SJSA1 (cell line): ENCODE measurements around the gene CPED1. TPM values are rescaled to one million over a fixed set of nuclear protein-coding genes. Genes with fewer than 3 reads are reported as not detected.
"Not testable (repeated sequence)": the region's sequence is repeated elsewhere in the genome, so short reads cannot be mapped to it uniquely, and the experiment has no call there.

Experiments used
- DNase-seq, 2 experiments: peaks; one replicate each; pipeline ENCODE4 v3.0.0-alpha.2; 2015 to 2020; ENCODE audit warnings: low spot score in 2 of 2, low read depth in 1 of 2
- H3K27ac ChIP-seq: fragments of 250-450 bp; sonication (Bioruptor Pico); 2 replicates; pipeline ENCODE4 v1.5.1; 2020; ENCODE audit warnings: mild to moderate bottlenecking, moderate library complexity
- H3K27me3 ChIP-seq: fragments of 250-450 bp; sonication (Bioruptor Pico); replicated peaks from 2 replicates; pipeline ENCODE4 v1.5.1; 2020; ENCODE audit warnings: mild to moderate bottlenecking, moderate library complexity
- H3K36me3 ChIP-seq: fragments of 250-450 bp; sonication (Bioruptor Pico); 2 replicates; pipeline ENCODE4 v1.5.1; 2020; ENCODE audit warnings: mild to moderate bottlenecking
- H3K4me1 ChIP-seq: fragments of 250-450 bp; sonication (Bioruptor Pico); replicated peaks from 2 replicates; pipeline ENCODE4 v1.6.1; 2021; ENCODE audit warnings: mild to moderate bottlenecking
- H3K4me3 ChIP-seq: fragments of 250-450 bp; sonication (Bioruptor Pico); 2 replicates; pipeline ENCODE4 v1.5.1; 2020; ENCODE audit warnings: mild to moderate bottlenecking
- H3K9me3 ChIP-seq: fragments of 250-450 bp; sonication (Bioruptor Pico); replicated peaks from 2 replicates; pipeline ENCODE4 v1.5.1; 2020; ENCODE audit warnings: mild to moderate bottlenecking
- total RNA-seq: library from RNA; depleted of rRNA; stranded (reverse); fragments of >200 nt; shearing (Covaris generic); gene quantifications from 2 replicates; pipeline ENCODE4 v1.2.3, GENCODE V29; 2014

CPED1 gene
- total RNA-seq, 1 experiment from 2014 or later: 64.8 TPM

- Histone ChIP-seq H3K27me3 (no peaks in the 10 kb centered on the region), H3K4me1 (no peaks in the 10 kb centered on the region), H3K9me3 (no peaks in the 10 kb centered on the region), H3K27ac (no peak overlapping the region), H3K4me3 (no peak overlapping the region), H3K36me3 (no peaks in the 10 kb centered on the region; the same call in 1 of the 2 replicates)
- DNase-seq: no peak
Measured at GRCh38 chr7:121169469-121169868, 181.0 kb downstream of the CPED1 start.

- H3K27ac ChIP-seq: no peak overlapping the region
- no peaks in the 10 kb centered on the region; the same call in 1 of the 2 replicates for H3K36me3 ChIP-seq
- no peak overlapping the region for H3K4me3 ChIP-seq
- H3K4me1 ChIP-seq: no peaks in the 10 kb centered on the region
- DNase-seq: no peak
- no peaks in the 10 kb centered on the region for H3K9me3 ChIP-seq
- no peaks in the 10 kb centered on the region for H3K27me3 ChIP-seq
Measured at GRCh38 chr7:121172484-121172883, 184.0 kb downstream of the CPED1 start.

GRCh38 chr7:121175826-121176225 lies 187.3 kb downstream of the CPED1 start:
- no peaks in the 10 kb centered on the region for H3K36me3 ChIP-seq
- no peaks in the 10 kb centered on the region for H3K4me1 ChIP-seq
- no peak overlapping the region for H3K27ac ChIP-seq
- H3K27me3 ChIP-seq: no peaks in the 10 kb centered on the region
- no peak overlapping the region for H3K4me3 ChIP-seq
- no peaks in the 10 kb centered on the region for H3K9me3 ChIP-seq
- DNase-seq: no peak

GRCh38 chr7:121178452-121178851 lies 189.9 kb downstream of the CPED1 start:
- Histone ChIP-seq H3K9me3 (no peaks in the 10 kb centered on the region), H3K4me1 (peaks cover 6% of the 10 kb centered on the region; the same call in 1 of the 2 replicates), H3K4me3 (no peak overlapping the region), H3K27ac (no peak overlapping the region), H3K36me3 (no peaks in the 10 kb centered on the region), H3K27me3 (no peaks in the 10 kb centered on the region; the same call in 1 of the 2 replicates)
- DNase-seq: no peak

GRCh38 chr7:121178869-121179497 lies 190.5 kb downstream of the CPED1 start:
- H3K4me3 ChIP-seq: no peak overlapping the region
- no peaks in the 10 kb centered on the region for H3K36me3 ChIP-seq
- H3K4me1 ChIP-seq: peaks cover 6% of the 10 kb centered on the region; the same call in 1 of the 2 replicates
- no peaks in the 10 kb centered on the region; the same call in 1 of the 2 replicates for H3K27me3 ChIP-seq
- no peaks in the 10 kb centered on the region for H3K9me3 ChIP-seq
- DNase-seq: no peak
- H3K27ac ChIP-seq: no peak overlapping the region

- Histone ChIP-seq H3K9me3 (no peaks in the 10 kb centered on the region), H3K27me3 (no peaks in the 10 kb centered on the region; the same call in 1 of the 2 replicates), H3K27ac (no peak overlapping the region), H3K36me3 (no peaks in the 10 kb centered on the region), H3K4me1 (peaks cover 6% of the 10 kb centered on the region; the same call in 1 of the 2 replicates), H3K4me3 (no peak overlapping the region)
- no peak for DNase-seq
Measured at GRCh38 chr7:121180436-121181063, 192.0 kb downstream of the CPED1 start.

- H3K27me3 ChIP-seq: no peaks in the 10 kb centered on the region; the same call in 1 of the 2 replicates
- H3K27ac ChIP-seq: no peak overlapping the region
- no peaks in the 10 kb centered on the region for H3K9me3 ChIP-seq
- no peak overlapping the region for H3K4me3 ChIP-seq
- peaks cover 6% of the 10 kb centered on the region; the same call in 1 of the 2 replicates for H3K4me1 ChIP-seq
- no peak for DNase-seq
- H3K36me3 ChIP-seq: no peaks in the 10 kb centered on the region
Measured at GRCh38 chr7:121181357-121181756, 192.8 kb downstream of the CPED1 start.

- Histone ChIP-seq H3K4me1 (peaks cover 6% of the 10 kb centered on the region; the same call in 1 of the 2 replicates), H3K27ac (no peak overlapping the region), H3K4me3 (no peak overlapping the region), H3K36me3 (no peaks in the 10 kb centered on the region), H3K27me3 (no peaks in the 10 kb centered on the region; the same call in 1 of the 2 replicates), H3K9me3 (no peaks in the 10 kb centered on the region)
- DNase-seq: no peak
Measured at GRCh38 chr7:121182281-121182680, 193.8 kb downstream of the CPED1 start.

GRCh38 chr7:121182902-121183301 lies 194.4 kb downstream of the CPED1 start:
- no peak for DNase-seq
- Histone ChIP-seq H3K27me3 (no peaks in the 10 kb centered on the region; the same call in 1 of the 2 replicates), H3K36me3 (no peaks in the 10 kb centered on the region), H3K4me1 (peaks cover 6% of the 10 kb centered on the region; the same call in 1 of the 2 replicates), H3K4me3 (no peak overlapping the region), H3K27ac (no peak overlapping the region), H3K9me3 (no peaks in the 10 kb centered on the region)

- H3K4me1 ChIP-seq, H3K27me3 ChIP-seq, H3K9me3 ChIP-seq, DNase-seq, H3K4me3 ChIP-seq, H3K36me3 ChIP-seq, H3K27ac ChIP-seq: not testable (repeated sequence)
Measured at GRCh38 chr7:121183883-121184282, 195.4 kb downstream of the CPED1 start.

- no peak for DNase-seq
- no peaks in the 10 kb centered on the region for H3K27me3 ChIP-seq
- H3K4me1 ChIP-seq: peaks cover 6% of the 10 kb centered on the region; the same call in 1 of the 2 replicates
- H3K36me3 ChIP-seq: 0 out of 2 replicates have a peak, but pooled peaks cover 4% of the 10 kb centered on the region
- H3K9me3 ChIP-seq: no peaks in the 10 kb centered on the region
- H3K4me3 ChIP-seq: no peak overlapping the region
- H3K27ac ChIP-seq: no peak overlapping the region
Measured at GRCh38 chr7:121186746-121187145, 198.2 kb downstream of the CPED1 start.

- Histone ChIP-seq H3K27me3 (no peaks in the 10 kb centered on the region), H3K4me1 (peaks cover 6% of the 10 kb centered on the region; the same call in 1 of the 2 replicates)
Measured at GRCh38 chr7:121187222-121187621, 198.7 kb downstream of the CPED1 start.

GRCh38 chr7:121187676-121188075 lies 199.2 kb downstream of the CPED1 start:
- 0 out of 2 replicates have a peak, but pooled peaks cover 4% of the 10 kb centered on the region for H3K36me3 ChIP-seq
- DNase-seq: no peak
- H3K27ac ChIP-seq: no peak overlapping the region
- H3K9me3 ChIP-seq: no peaks in the 10 kb centered on the region
- H3K27me3 ChIP-seq: no peaks in the 10 kb centered on the region
- no peak overlapping the region for H3K4me3 ChIP-seq
- peaks cover 2% of the 10 kb centered on the region; the same call in 1 of the 2 replicates for H3K4me1 ChIP-seq

More at GRCh38 chr7:121187222-121187621, 198.7 kb downstream of the CPED1 start:
- no peak for DNase-seq
- Histone ChIP-seq H3K4me3 (no peak overlapping the region), H3K9me3 (no peaks in the 10 kb centered on the region), H3K36me3 (0 out of 2 replicates have a peak, but pooled peaks cover 4% of the 10 kb centered on the region), H3K27ac (no peak overlapping the region)

GRCh38 chr7:121192834-121193233 lies 204.3 kb downstream of the CPED1 start:
- Histone ChIP-seq H3K4me3 (no peak overlapping the region), H3K4me1 (no peaks in the 10 kb centered on the region), H3K9me3 (no peaks in the 10 kb centered on the region), H3K36me3 (0 out of 2 replicates have a peak, but pooled peaks cover 4% of the 10 kb centered on the region), H3K27ac (no peak overlapping the region), H3K27me3 (no peaks in the 10 kb centered on the region)
- DNase-seq: no peak
